ENCODE results near the gene NCK1.

Gene NCK1

GRCh38 chr3:136831461-136831860 lies 30.5 kb upstream of the NCK1 start:
- in situ Hi-C loops (cut with HindIII; ENCODE audit: low sequenced_read_pairs) = no loop called here
- H3K4me3 ChIP-seq (ENCODE audit: low read depth, low read length) = no peak overlapping the region
- no peak for DNase-seq (ENCODE audit: low read depth)

DNA sequence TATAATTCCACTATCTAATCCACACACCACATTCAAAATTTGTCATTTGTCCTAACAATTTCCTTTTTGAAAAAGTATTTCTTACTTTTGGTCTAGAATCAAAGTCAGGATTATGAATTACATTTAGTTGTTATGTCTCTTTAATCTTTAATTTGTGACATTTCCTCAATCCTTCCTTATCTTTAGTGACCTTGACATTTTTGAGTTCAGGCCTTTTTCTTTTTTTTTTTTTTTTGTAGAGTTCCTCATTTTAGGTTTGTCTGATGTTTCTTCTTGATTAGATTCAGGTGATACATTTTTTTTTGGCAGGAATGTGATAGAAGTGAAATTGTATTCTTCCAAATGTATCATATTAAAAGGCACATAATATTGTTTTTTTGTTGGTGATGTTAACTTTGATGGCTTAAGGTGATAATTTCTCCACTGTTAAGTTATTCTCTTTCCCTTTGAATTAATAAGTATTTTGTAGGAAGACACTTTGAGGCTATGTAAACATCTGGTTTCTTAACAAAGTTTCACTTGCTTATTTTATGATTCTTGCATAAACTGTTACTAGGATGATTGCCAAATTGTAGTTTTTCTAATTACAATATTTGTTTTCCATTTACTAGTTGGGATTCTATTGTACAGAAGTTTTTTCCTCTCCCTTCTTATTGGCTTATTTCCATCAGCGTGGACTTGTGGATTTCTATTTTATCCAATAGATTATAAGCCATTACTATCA lies 26.8 kb upstream of the NCK1 start:
- TF ChIP-seq, protein P1, sequence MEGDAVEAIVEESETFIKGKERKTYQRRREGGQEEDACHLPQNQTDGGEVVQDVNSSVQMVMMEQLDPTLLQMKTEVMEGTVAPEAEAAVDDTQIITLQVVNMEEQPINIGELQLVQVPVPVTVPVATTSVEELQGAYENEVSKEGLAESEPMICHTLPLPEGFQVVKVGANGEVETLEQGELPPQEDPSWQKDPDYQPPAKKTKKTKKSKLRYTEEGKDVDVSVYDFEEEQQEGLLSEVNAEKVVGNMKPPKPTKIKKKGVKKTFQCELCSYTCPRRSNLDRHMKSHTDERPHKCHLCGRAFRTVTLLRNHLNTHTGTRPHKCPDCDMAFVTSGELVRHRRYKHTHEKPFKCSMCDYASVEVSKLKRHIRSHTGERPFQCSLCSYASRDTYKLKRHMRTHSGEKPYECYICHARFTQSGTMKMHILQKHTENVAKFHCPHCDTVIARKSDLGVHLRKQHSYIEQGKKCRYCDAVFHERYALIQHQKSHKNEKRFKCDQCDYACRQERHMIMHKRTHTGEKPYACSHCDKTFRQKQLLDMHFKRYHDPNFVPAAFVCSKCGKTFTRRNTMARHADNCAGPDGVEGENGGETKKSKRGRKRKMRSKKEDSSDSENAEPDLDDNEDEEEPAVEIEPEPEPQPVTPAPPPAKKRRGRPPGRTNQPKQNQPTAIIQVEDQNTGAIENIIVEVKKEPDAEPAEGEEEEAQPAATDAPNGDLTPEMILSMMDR (IDR thresholded peaks at IDR 0.05; ENCODE audit: low read depth, low read length, missing control alignments) = no peak
- in situ Hi-C loops (cut with HindIII; ENCODE audit: low sequenced_read_pairs) = no loop called here
- H3K4me3 ChIP-seq (ENCODE audit: low read depth, low read length) = no peak overlapping the region
- no peak for DNase-seq (ENCODE audit: low read depth)

More at GRCh38 chr3:136831461-136831860, 30.5 kb upstream of the NCK1 start:
- TF ChIP-seq, protein P1 (IDR thresholded peaks at IDR 0.05; ENCODE audit: low read depth, low read length, missing control alignments) = no peak

DNA sequence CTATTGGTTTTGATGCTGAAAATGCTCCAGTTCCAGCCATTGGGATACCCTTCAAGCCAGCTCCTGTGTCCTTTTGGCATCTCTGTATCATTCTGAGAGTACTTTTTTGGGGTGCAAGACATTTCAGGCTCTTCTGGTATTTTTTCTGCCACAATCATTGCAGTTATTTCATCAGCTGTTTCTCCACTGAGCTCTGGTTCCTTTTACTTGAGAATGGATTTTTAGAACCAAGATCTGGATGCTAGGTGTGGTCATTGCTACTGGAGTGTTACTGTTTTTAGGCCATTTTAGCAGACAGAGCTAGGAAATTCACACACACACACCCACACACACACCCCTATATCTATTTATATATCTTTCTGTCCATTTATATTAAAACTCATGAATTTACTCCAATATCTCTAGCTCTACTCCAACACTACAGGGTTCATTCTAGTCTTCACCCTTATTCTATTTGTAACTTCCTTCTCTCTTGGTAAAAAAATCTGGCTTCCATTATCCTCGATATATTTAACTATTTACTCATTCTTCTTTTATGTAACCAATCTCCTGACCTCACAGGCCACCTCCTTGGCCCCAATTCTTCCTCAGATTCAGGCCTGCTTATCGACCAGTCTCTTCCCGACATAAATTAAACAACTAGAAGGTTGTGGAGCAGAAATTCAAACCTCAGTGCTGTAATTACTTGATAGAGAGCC lies 26.0 kb upstream of the NCK1 start:
- in situ Hi-C loops (cut with HindIII; ENCODE audit: low sequenced_read_pairs) = no loop called here
- DNase-seq (ENCODE audit: low read depth) = no peak
- TF ChIP-seq, protein P1 (IDR thresholded peaks at IDR 0.05; ENCODE audit: low read depth, low read length, missing control alignments) = no peak
- H3K4me3 ChIP-seq (ENCODE audit: low read depth, low read length) = no peak overlapping the region

- H3K4me3 ChIP-seq (ENCODE audit: low read depth, low read length) = no peak overlapping the region
- in situ Hi-C loops (cut with HindIII; ENCODE audit: low sequenced_read_pairs) = no loop called here
- DNase-seq (ENCODE audit: low read depth) = no peak
- TF ChIP-seq, protein P1 (IDR thresholded peaks at IDR 0.05; ENCODE audit: low read depth, low read length, missing control alignments) = no peak
These were observed 25.4 kb upstream of the NCK1 start for GRCh38 chr3:136836511-136837156.

GRCh38 chr3:136838641-136839555 lies 23.1 kb upstream of the NCK1 start:
- TF ChIP-seq, protein P1 (IDR thresholded peaks at IDR 0.05; ENCODE audit: low read depth, low read length, missing control alignments) = no peak
- no peak for DNase-seq (ENCODE audit: low read depth)
- no peak overlapping the region for H3K4me3 ChIP-seq (ENCODE audit: low read depth, low read length)
- in situ Hi-C loops (cut with HindIII; ENCODE audit: low sequenced_read_pairs) = no loop called here

GRCh38 chr3:136839556-136839931 lies 22.5 kb upstream of the NCK1 start:
- TF ChIP-seq, protein P1 (IDR thresholded peaks at IDR 0.05; ENCODE audit: low read depth, low read length, missing control alignments) = no peak
- DNase-seq (ENCODE audit: low read depth) = no peak
- in situ Hi-C loops (cut with HindIII; ENCODE audit: low sequenced_read_pairs) = no loop called here
- no peak overlapping the region for H3K4me3 ChIP-seq (ENCODE audit: low read depth, low read length)
